Activated CD8-positive, alpha-beta T cell treated with anti-CD3 and anti-CD28 coated beads for 36 hours (primary cell): ENCODE measurements around the gene MAPK14. TPM values are rescaled to one million over a fixed set of nuclear protein-coding genes. Genes with fewer than 3 reads are reported as not detected.

ENCODE experiments used
- ATAC-seq: fragments of 200-7000 bp; cut with Tn5 transposase; one replicate; pipeline ENCODE4 v1.10.0; 2021; ENCODE audit warnings: mild to moderate bottlenecking, moderate library complexity
- CTCF ChIA-PET: fragments of 350-600 bp; sonication (Branson Sonifier 250); formaldehyde crosslinking; loops from one replicate; lab custom pipeline; 2021; ENCODE audit warnings: antibody characterized with exemption; lab: Charles Lee
- POLR2A ChIA-PET: fragments of 350-600 bp; sonication (Branson Sonifier 250); formaldehyde crosslinking; loops from one replicate; lab custom pipeline; 2021; ENCODE audit warnings: antibody characterized with exemption; lab: Charles Lee
- DNase-seq: peaks from one replicate; pipeline ENCODE4 v3.0.0-alpha.2; 2020
- H3K27ac Mint-ChIP-seq: one replicate; pipeline ENCODE4 v1.8.0; 2021; ENCODE audit warnings: mild to moderate bottlenecking, mixed read lengths
- H3K27me3 Mint-ChIP-seq: one replicate; pipeline ENCODE4 v1.8.0; 2021; ENCODE audit warnings: mixed read lengths
- H3K36me3 Mint-ChIP-seq: one replicate; pipeline ENCODE4 v1.8.0; 2021; ENCODE audit warnings: low read depth, mixed read lengths
- H3K4me1 Mint-ChIP-seq: one replicate; pipeline ENCODE4 v1.8.0; 2021; ENCODE audit warnings: low read depth, mixed read lengths
- H3K4me3 Mint-ChIP-seq: one replicate; pipeline ENCODE4 v1.8.0; 2021; ENCODE audit warnings: mild to moderate bottlenecking, moderate library complexity, mixed read lengths
- H3K9me3 Mint-ChIP-seq: one replicate; pipeline ENCODE4 v1.8.0; 2021; ENCODE audit warnings: mixed read lengths
- intact Hi-C: fragments of 100-400 bp; cut with micrococcal nuclease; formaldehyde crosslinking; loops from one replicate; pipeline ENCODE4 v1.10.0; 2022
- total RNA-seq, 2 experiments: library from RNA; stranded (reverse); gene quantifications; one replicate each; pipeline ENCODE4 v1.2.3, GENCODE V29; 2021
- TF ChIP-seq, protein P1 (sequence below): fragments of 200-600 bp; IDR thresholded peaks from one replicate; pipeline ENCODE4 v1.8.0; 2022; ENCODE audit warnings: antibody characterized with exemption, mild to moderate bottlenecking

The MAPK14 gene
- total RNA-seq, 2 experiments from 2014 or later = 45.7 to 49.8 TPM

DNA sequence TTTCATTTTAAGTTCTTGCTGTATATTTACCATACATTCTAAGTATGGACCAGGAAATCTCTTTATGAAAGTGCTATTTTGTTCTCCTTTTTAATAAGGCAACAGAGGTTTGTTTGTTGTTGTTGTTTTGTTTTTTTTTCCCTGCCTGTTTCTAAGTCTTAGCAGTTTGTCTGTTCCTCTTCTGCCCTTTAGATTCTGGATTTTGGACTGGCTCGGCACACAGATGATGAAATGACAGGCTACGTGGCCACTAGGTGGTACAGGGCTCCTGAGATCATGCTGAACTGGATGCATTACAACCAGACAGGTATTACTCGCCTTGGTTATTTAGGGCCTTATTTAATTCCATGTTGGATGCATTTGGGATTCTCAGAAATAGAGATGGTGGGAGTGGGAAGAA is 48.0 kb downstream of the MAPK14 start:
- TF ChIP-seq, protein P1, sequence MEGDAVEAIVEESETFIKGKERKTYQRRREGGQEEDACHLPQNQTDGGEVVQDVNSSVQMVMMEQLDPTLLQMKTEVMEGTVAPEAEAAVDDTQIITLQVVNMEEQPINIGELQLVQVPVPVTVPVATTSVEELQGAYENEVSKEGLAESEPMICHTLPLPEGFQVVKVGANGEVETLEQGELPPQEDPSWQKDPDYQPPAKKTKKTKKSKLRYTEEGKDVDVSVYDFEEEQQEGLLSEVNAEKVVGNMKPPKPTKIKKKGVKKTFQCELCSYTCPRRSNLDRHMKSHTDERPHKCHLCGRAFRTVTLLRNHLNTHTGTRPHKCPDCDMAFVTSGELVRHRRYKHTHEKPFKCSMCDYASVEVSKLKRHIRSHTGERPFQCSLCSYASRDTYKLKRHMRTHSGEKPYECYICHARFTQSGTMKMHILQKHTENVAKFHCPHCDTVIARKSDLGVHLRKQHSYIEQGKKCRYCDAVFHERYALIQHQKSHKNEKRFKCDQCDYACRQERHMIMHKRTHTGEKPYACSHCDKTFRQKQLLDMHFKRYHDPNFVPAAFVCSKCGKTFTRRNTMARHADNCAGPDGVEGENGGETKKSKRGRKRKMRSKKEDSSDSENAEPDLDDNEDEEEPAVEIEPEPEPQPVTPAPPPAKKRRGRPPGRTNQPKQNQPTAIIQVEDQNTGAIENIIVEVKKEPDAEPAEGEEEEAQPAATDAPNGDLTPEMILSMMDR = no peak
- CTCF ChIA-PET = interaction anchor here (1.0 to 2.5 kb wide), 4 partner anchors 11 to 265 kb away, joined by 4 to 12 read pairs (median 6); no protein-coding TSS in a partner anchor
- Mint-ChIP-seq H3K36me3 (peaks cover 39% of the 10 kb centered on the region), H3K4me3 (no peak overlapping the region), H3K27me3 (no peaks in the 10 kb centered on the region), H3K4me1 (peaks cover 21% of the 10 kb centered on the region), H3K9me3 (no peaks in the 10 kb centered on the region), H3K27ac (no peak overlapping the region)
- peak; percentile 14 for DNase-seq
- peak; percentile 42 for ATAC-seq
- POLR2A ChIA-PET = interaction anchor here (0.8 kb wide), 1 partner anchor 18 kb away, joined by 3 read pairs; no protein-coding TSS in a partner anchor
- intact Hi-C loops = no loop called here

DNA sequence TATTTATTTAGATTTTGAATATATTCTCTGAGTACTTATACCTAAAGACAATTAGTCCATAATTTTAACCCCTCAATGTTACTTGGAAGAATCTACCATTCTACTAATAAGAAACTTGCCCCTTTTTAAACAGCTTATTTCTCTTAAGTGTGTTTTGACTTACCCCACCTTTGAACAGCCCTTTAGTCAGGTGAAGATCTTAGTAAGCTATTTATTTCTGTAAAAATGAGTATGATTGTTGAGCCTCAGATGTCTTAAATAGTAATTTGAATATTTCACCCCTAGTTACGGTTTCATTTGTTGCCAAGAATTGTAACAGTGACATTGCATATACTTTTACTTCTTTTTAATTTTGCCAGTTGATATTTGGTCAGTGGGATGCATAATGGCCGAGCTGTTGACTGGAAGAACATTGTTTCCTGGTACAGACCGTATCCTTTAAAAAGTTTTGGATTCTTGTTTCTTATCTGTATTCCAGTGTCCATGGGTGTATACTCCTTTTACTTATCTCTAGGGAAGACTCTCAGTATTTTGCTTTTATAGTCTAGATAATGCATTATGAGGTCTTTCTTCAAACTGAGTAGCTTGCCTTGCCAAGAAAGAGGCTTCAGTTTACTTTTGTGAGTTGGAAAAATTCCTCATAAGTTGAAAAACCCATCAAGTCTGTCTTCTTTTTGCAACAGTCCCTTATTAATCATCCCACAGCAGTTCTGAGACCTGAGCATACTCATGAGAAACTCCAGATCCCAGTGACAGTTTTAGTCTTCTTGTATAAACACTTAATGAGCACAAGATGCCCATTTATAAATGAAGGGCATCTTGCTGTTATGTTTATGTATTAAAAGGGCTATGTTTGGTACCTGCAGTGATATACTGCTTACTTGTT is 48.8 kb downstream of the MAPK14 start:
- no peak for ATAC-seq

DNA sequence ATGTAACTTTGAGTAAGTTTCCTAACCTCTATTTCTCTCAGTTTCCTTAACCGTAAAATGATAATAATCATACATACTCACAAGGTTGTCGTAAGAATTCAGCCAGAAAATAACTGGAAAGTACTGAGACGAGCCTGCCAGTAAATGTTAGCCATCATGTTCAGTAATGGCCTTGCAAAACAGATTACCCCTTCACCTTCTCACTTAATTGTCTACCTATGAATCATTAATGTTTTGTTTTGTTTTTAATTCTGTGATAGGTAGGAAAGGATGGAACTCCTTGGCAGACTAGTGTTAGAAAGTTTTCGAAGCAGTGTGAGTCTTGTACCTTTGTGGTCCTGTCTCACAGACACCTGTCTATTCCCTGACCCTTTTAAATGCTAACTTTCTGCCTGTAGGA is 50.6 kb downstream of the MAPK14 start:
- H3K27ac Mint-ChIP-seq = no peak overlapping the region
- H3K4me3 Mint-ChIP-seq = no peak overlapping the region
- H3K9me3 Mint-ChIP-seq = no peaks in the 10 kb centered on the region
- no peaks in the 10 kb centered on the region for H3K27me3 Mint-ChIP-seq
- H3K36me3 Mint-ChIP-seq = peaks cover 60% of the 10 kb centered on the region
- intact Hi-C loops = no loop called here
- DNase-seq (no peak), ATAC-seq (no peak)
- H3K4me1 Mint-ChIP-seq = peaks cover 20% of the 10 kb centered on the region
- TF ChIP-seq, protein P1 = no peak
- ChIA-PET POLR2A (interaction anchor here (1.1 kb wide), 1 partner anchor 50 kb away, joined by 3 read pairs; the partner anchor contains the start of gene MAPK14), CTCF (interaction anchor here (0.7 to 2.6 kb wide), 8 partner anchors 13 to 52 kb away, joined by 3 to 12 read pairs (median 5); partner anchors contain the start of gene MAPK14)

More for the DNA sequence above, 48.8 kb downstream of the MAPK14 start:
- H3K36me3 Mint-ChIP-seq = peaks cover 47% of the 10 kb centered on the region
- no peaks in the 10 kb centered on the region for H3K9me3 Mint-ChIP-seq
- ChIA-PET POLR2A (interaction anchor here (0.8 to 1.4 kb wide), 2 partner anchors 17 to 49 kb away, joined by 3 read pairs; no protein-coding TSS in a partner anchor), CTCF (interaction anchor here (1.0 to 2.6 kb wide), 6 partner anchors 10 to 265 kb away, joined by 4 to 12 read pairs (median 6); partner anchors contain the start of gene MAPK14)
- no peaks in the 10 kb centered on the region for H3K27me3 Mint-ChIP-seq
- H3K4me1 Mint-ChIP-seq = peaks cover 26% of the 10 kb centered on the region
- TF ChIP-seq, protein P1 = no peak
- H3K27ac Mint-ChIP-seq = no peak overlapping the region
- intact Hi-C loops = no loop called here
- no peak for DNase-seq
- H3K4me3 Mint-ChIP-seq = no peak overlapping the region

DNA sequence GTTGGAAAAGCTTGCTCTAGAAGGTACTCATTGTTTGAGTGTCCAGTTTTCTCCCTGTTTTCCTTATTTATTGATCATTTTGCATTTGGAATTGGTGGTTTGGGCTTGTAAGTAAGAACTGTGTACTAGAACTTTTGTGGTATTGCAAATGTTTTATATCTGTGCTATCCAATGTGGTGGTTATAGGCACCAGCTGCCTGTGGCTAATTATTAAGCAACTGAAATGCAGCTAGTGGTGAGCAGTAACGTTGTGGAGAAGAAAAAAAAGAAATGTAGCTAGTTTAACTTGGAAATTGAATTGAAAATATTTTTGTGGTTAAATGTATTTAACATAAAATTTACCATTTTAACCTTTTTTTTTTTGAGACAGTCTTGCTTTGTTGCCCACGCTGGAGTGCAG is 52.0 kb downstream of the MAPK14 start:
- POLR2A ChIA-PET = interaction anchor here (1.4 kb wide), 1 partner anchor 11 kb away, joined by 7 read pairs; no protein-coding TSS in a partner anchor
- H3K4me3 Mint-ChIP-seq = no peak overlapping the region
- TF ChIP-seq, protein P1 = no peak
- CTCF ChIA-PET = interaction anchor here (1.4 to 2.1 kb wide), 3 partner anchors 13 to 28 kb away, joined by 4 to 12 read pairs (median 6); no protein-coding TSS in a partner anchor
- H3K4me1 Mint-ChIP-seq = peaks cover 20% of the 10 kb centered on the region
- intact Hi-C loops = no loop called here
- ATAC-seq = no peak
- DNase-seq = no peak
- H3K27ac Mint-ChIP-seq = no peak overlapping the region
- peaks cover 66% of the 10 kb centered on the region for H3K36me3 Mint-ChIP-seq
- no peaks in the 10 kb centered on the region for H3K27me3 Mint-ChIP-seq
- H3K9me3 Mint-ChIP-seq = no peaks in the 10 kb centered on the region
